Tibial artery (tissue), 4 donors: Measurements from ENCODE around the gene ACTL10.
"Not testable (repeated sequence)": the region's sequence is repeated elsewhere in the genome, so short reads cannot be mapped to it uniquely, and the experiment has no call there.

ENCODE experiments used
- DNase-seq, 2 donors: peaks; one replicate each; pipeline ENCODE4 v3.0.0-alpha.2; 2019
- H3K27ac ChIP-seq, 2 donors: fragments of 200-600 bp; sonication (generic) in 1 of 2; 1 replicate in 1 of 2; 2 replicates in 1 of 2; pipeline ENCODE4 v1.5.1; 2018 to 2019; ENCODE audit warnings: mild to moderate bottlenecking in 1 of 2
- H3K27me3 ChIP-seq, 2 donors: fragments of 200-600 bp; sonication (generic) in 1 of 2; one replicate each; pipeline versions ENCODE4 v1.5.1 to v1.6.0; 2016 to 2019
- H3K36me3 ChIP-seq, 3 donors: fragments of 200-600 bp; sonication (generic) in 2 of 3; one replicate each; pipeline ENCODE4 v1.5.1; 2016 to 2019; ENCODE audit warnings: mild to moderate bottlenecking in 2 of 3
- H3K4me1 ChIP-seq, 4 donors: fragments of 200-600 bp; sonication (generic) in 2 of 4; 1 replicate in 3 of 4; 2 replicates in 1 of 4; pipeline ENCODE4 v1.5.1; 2016 to 2019
- H3K4me3 ChIP-seq, 2 donors: fragments of 200-600 bp; sonication (generic) in 1 of 2; 1 replicate in 1 of 2; 2 replicates in 1 of 2; pipeline ENCODE4 v1.5.1; 2018 to 2019; ENCODE audit warnings: mild to moderate bottlenecking in 2 of 2
- H3K9me3 ChIP-seq, 3 donors: fragments of 200-600 bp; sonication (generic) in 1 of 3; one replicate each; pipeline ENCODE4 v1.5.1; 2016 to 2019
- intact Hi-C: fragments of 100-400 bp; cut with DNase I; formaldehyde crosslinking; loops from one replicate; pipeline ENCODE4 v1.15.0; 2023; ENCODE audit warnings: low total_unique reads
- TF ChIP-seq, protein P1 (sequence below), 2 experiments: fragments of 200-600 bp in 1 of 2; fragments of 450-650 bp in 1 of 2; IDR thresholded peaks; one replicate each; pipeline ENCODE4 v1.5.1; 2017 to 2019; ENCODE audit warnings: antibody characterized with exemption in 2 of 2, mild to moderate bottlenecking in 1 of 2, moderate library complexity in 1 of 2

Gene ACTL10

DNA sequence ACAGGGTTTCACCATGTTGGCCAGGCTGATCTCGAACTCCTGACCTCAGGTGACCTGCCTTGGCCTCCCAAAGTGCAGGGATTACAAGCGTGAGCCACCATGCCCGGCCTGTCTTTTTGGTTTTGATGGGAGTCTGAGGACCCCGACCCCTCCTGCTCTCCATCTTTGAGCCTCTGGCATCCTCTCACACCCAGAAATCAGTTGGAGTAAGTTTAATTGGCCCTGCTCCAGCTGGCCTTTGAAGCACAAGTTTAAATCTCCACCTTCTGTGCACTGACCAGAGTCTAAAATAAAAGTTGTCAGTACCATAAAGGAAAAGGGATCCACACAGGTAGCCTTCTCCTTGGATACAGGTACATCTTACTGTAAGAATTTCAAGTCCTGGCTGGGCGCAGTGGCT is 20.6 kb upstream of the ACTL10 start:
- TF ChIP-seq, protein P1, sequence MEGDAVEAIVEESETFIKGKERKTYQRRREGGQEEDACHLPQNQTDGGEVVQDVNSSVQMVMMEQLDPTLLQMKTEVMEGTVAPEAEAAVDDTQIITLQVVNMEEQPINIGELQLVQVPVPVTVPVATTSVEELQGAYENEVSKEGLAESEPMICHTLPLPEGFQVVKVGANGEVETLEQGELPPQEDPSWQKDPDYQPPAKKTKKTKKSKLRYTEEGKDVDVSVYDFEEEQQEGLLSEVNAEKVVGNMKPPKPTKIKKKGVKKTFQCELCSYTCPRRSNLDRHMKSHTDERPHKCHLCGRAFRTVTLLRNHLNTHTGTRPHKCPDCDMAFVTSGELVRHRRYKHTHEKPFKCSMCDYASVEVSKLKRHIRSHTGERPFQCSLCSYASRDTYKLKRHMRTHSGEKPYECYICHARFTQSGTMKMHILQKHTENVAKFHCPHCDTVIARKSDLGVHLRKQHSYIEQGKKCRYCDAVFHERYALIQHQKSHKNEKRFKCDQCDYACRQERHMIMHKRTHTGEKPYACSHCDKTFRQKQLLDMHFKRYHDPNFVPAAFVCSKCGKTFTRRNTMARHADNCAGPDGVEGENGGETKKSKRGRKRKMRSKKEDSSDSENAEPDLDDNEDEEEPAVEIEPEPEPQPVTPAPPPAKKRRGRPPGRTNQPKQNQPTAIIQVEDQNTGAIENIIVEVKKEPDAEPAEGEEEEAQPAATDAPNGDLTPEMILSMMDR (IDR thresholded peaks at IDR 0.05), result no peak
- peaks cover 0 to 36% (median 29%) of the 10 kb centered on the region in 4 donors for H3K4me1 ChIP-seq
- peaks cover 14 to 46% (median 19%) of the 10 kb centered on the region in 3 donors for H3K36me3 ChIP-seq
- intact Hi-C loops, result no loop called here
- no peak for DNase-seq
- no peak overlapping the region for H3K4me3 ChIP-seq
- H3K27me3 ChIP-seq, result no peaks in the 10 kb centered on the region
- no peaks in the 10 kb centered on the region for H3K9me3 ChIP-seq
- no peak overlapping the region for H3K27ac ChIP-seq

DNA sequence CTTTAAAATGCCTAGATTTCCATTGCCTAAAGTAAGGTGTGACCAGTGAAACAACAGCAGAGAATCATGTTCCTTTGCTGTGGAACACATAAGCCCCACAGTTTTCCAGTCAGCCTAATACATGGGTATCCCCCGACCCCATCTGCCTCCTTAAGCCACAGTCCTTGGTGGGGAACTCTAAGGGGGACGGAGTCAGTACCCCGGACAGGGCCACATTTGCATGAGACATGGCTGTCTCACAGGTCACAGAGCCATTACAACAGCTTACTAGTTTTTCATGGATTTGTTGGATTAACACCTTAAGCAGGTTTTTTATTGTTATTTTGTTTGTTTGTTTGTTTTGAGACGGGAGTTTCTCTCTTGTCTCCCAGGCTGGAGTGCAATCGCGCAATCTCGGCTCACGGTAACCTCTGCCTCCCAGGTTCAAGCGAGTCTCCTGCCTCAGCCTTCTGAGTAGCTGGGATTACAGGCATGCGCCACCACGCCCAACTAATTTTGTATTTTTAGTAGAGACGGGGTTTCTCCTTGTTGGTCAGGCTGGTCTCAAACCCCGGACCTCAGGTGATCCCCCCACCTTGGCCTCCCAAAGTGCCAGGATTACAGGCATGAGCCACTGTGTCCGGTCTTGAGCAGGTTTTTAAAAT is 19.7 kb upstream of the ACTL10 start:
- intact Hi-C loops, H3K9me3 ChIP-seq, H3K27me3 ChIP-seq, DNase-seq: not testable (repeated sequence)
- peaks cover 0 to 41% (median 29%) of the 10 kb centered on the region in 4 donors for H3K4me1 ChIP-seq
- H3K36me3 ChIP-seq, result peaks cover 10 to 37% (median 19%) of the 10 kb centered on the region in 3 donors
- peak overlapping the region; percentile 33 to 39 for H3K4me3 ChIP-seq
- H3K27ac ChIP-seq, result peak overlapping the region; percentile 65 to 80

DNA sequence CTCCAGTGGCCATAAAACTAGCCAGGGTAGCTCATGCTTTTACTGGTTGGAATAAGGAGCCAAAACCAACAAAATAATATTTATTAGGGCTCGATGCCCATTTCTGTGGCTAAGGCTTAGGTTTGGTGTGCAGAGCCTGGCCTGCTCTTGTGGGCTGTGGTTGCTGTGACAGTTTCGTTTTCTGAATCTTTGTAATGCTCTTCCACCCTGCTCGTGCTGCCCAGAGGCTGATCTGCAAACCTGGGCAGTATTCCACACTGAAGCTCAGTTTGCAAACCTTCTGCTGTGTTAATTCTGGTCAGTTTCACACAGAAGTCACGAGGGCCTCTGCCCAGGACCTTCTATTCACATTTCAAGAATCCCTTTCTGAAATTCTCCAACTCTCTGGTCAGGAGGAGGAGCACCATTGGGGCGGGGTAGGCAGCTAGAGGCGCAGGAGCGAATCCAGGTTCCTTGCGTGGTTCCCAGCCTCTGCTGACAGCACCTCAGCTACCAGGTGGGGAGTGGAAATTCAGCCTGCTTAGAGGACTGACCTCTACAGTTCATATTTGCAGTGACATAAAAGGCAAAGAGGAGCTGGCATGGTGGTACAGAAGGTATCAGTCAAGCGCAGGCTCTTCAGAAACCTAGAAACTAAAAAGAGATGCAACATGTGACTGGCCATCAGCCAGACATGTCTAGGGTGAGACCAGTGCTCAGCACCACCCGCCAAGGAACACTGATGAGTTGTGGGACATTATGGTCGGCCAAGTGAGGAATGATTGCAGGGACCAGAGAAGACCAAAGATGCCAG is 18.9 kb upstream of the ACTL10 start:
- Histone ChIP-seq H3K27ac (peak overlapping the region; percentile 65 to 80), H3K27me3 (no peaks in the 10 kb centered on the region), H3K36me3 (peaks cover 10 to 31% (median 19%) of the 10 kb centered on the region in 3 donors), H3K4me3 (peak overlapping the region; percentile 33 to 39), H3K4me1 (peaks cover 0 to 41% (median 29%) of the 10 kb centered on the region in 4 donors), H3K9me3 (no peaks in the 10 kb centered on the region)
- intact Hi-C loops, result no loop called here
- DNase-seq, result peak; percentile 47 to 82
- TF ChIP-seq, protein P1 (IDR thresholded peaks at IDR 0.05), result no peak

DNA sequence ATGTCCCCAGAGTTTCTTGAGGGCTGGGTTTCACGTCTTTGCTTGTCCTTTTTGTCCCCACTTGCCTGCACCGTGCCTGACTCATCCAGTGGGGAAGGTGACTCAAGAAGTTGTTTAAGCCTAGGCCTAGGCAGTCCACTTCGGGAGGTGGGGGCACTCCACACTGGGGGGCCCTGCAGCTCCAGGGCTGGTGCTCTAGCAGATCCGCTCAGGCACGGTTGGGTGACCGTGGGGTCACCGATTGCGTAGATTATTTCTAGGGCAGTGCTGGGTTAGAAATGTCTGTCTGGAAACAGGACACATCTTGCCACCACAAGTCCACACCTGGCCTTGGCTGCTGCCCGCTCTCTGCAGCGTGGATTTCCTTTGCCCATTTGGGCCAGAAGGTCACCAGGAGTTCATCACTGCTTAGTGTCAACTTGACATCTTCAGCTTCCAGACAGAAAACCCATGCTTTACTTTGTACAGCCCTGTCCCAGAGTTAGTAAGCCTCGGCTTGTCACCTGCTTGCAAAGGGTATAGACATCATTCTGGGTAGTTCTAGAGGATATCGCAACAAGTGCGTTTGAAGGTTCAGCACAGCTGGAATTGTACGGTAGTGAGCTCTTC is 18.2 kb upstream of the ACTL10 start:
- intact Hi-C loops, result no loop called here
- no peak for DNase-seq
- Histone ChIP-seq H3K27ac (peak overlapping the region; percentile 65 to 80), H3K9me3 (no peaks in the 10 kb centered on the region), H3K4me3 (peak overlapping the region in 1 of 2 donors; percentile 39), H3K36me3 (peaks cover 10 to 24% (median 19%) of the 10 kb centered on the region in 3 donors), H3K4me1 (peaks cover 0 to 47% (median 34%) of the 10 kb centered on the region in 4 donors), H3K27me3 (no peaks in the 10 kb centered on the region)
- TF ChIP-seq, protein P1 (IDR thresholded peaks at IDR 0.05), result no peak

DNA sequence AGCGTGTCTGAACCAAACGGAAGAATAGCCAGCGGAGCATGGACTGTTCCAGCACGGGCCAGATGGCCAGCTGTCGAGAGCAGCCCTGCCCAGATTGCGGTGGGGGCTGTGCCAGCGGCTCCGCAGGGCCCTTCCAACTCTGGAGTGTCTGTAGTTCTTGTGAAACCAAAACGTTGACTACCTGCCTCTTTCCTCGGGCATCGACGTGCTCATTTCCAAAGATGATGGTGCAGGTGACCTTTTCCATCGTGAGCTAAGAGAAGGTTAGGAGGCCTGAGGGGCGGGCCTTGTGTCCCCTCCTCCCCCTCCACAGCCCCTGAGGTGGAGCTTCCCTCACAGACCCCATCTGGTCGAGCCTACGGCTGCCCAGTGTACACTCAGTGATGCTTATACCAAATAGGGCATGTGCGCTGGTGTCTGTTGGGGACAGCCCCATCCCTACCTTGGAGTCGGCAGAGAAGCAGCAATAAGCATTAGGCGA is 17.5 kb upstream of the ACTL10 start:
- TF ChIP-seq, protein P1 (IDR thresholded peaks at IDR 0.05), result no peak
- Histone ChIP-seq H3K4me1 (peaks cover 0 to 55% (median 36%) of the 10 kb centered on the region in 4 donors), H3K36me3 (peaks cover 9 to 19% (median 15%) of the 10 kb centered on the region in 3 donors), H3K27ac (peak overlapping the region; percentile 65 to 80), H3K4me3 (no peak overlapping the region), H3K9me3 (no peaks in the 10 kb centered on the region), H3K27me3 (no peaks in the 10 kb centered on the region)
- intact Hi-C loops, result no loop called here
- peak in 1 of 2 donors; percentile 79 for DNase-seq
